Measurements from ENCODE around the gene LYG1. TPM values are rescaled to one million over a fixed set of nuclear protein-coding genes. Genes with fewer than 3 reads are reported as not detected.

LYG1 gene
- total and polyA plus RNA-seq, 12 donors = 0.29 to 4.6 (median 0.59) TPM; not detected in 6

- ATAC-seq = no peak
Observed at GRCh38 chr2:99342536-99342935, 41.5 kb upstream of the LYG1 start.

GRCh38 chr2:99340669-99341236, 39.8 kb upstream of the LYG1 start:
- Histone ChIP-seq H3K4me1 (peaks cover 0 to 36% (median 20%) of the 10 kb centered on the region in 9 donors), H3K4me3 (no peak overlapping the region), H3K36me3 (no peaks in the 10 kb centered on the region), H3K27ac (no peak overlapping the region), H3K9me3 (no peaks in the 10 kb centered on the region), H3K27me3 (no peaks in the 10 kb centered on the region)
- no peak for ATAC-seq
- no peak for TF ChIP-seq CTCF (IDR thresholded peaks at IDR 0.05)
- no peak for DNase-seq
- intact Hi-C loops (cut with DNase I) = loop anchor here in 1 of 10 donors (10.0 kb wide), 1 partner anchor 144 kb away; no protein-coding TSS in a partner anchor
- 85 to 92% methylated on average over 8 of the region's 8 CpGs for WGBS, 2 donors

More at GRCh38 chr2:99342536-99342935, 41.5 kb upstream of the LYG1 start:
- Histone ChIP-seq H3K27ac (no peak overlapping the region), H3K9me3 (no peaks in the 10 kb centered on the region), H3K27me3 (no peaks in the 10 kb centered on the region), H3K4me3 (no peak overlapping the region), H3K36me3 (no peaks in the 10 kb centered on the region), H3K4me1 (peaks cover 0 to 36% (median 20%) of the 10 kb centered on the region in 9 donors)
- intact Hi-C loops (cut with DNase I) = loop anchor here in 1 of 10 donors (10.0 kb wide), 1 partner anchor 142 kb away; no protein-coding TSS in a partner anchor
- no peak for DNase-seq
- 98 to 100% methylated on average over 2 of the region's 2 CpGs for WGBS, 2 donors
- TF ChIP-seq CTCF (IDR thresholded peaks at IDR 0.05) = no peak

GRCh38 chr2:99338029-99338585, 37.1 kb upstream of the LYG1 start:
- H3K27ac ChIP-seq = peak overlapping the region in 9 of 10 donors; percentile 75 to 98 (median 89)
- H3K4me1 ChIP-seq = peaks cover 3 to 57% (median 42%) of the 10 kb centered on the region in 9 donors
- no peak for TF ChIP-seq CTCF (IDR thresholded peaks at IDR 0.05)
- ATAC-seq (no peak), DNase-seq (no peak)
- peak overlapping the region; percentile 55 to 100 (median 90) for H3K4me3 ChIP-seq
- H3K9me3 ChIP-seq = no peaks in the 10 kb centered on the region
- no peaks in the 10 kb centered on the region for H3K27me3 ChIP-seq
- 4% methylated on average over 17 of the region's 17 CpGs for WGBS, 2 donors
- intact Hi-C loops (cut with DNase I) = loop anchor here in 6 of 10 donors (5.0 to 10.0 kb wide), 6 partner anchors 84 to 161 kb away; partner anchors contain the start of genes MITD1 (in 3 of the 6), MRPL30 (in 3 of the 6) and REV1 (in 1 of the 6)
- peaks cover 0 to 4% (median 0%) of the 10 kb centered on the region in 9 donors for H3K36me3 ChIP-seq

GRCh38 chr2:99337113-99338028, 36.4 kb upstream of the LYG1 start, which contains the start of gene EIF5B:
Gene EIF5B, plus strand, starts transcription at chr2:99337389. Its CDS starts 166 bp downstream, at chr2:99337555.
- H3K4me3 ChIP-seq = peak within 1 kb of the TSS; percentile 66 to 100 (median 90)
- peak; percentile 95 to 97 for DNase-seq
- H3K4me1 ChIP-seq = peaks cover 3 to 57% (median 42%) of the 10 kb centered on the region in 9 donors
- H3K9me3 ChIP-seq = no peaks in the 10 kb centered on the region
- no peaks in the 10 kb centered on the region for H3K27me3 ChIP-seq
- H3K27ac ChIP-seq = peak within 1 kb of the TSS; percentile 55 to 98 (median 89)
- WGBS, 2 donors = 0% methylated on average over 84 to 87 of the region's 87 CpGs
- peak; percentile 40 to 89 (median 70) for TF ChIP-seq CTCF (IDR thresholded peaks at IDR 0.05)
- H3K36me3 ChIP-seq = peaks cover 0 to 11% (median 5%) of the 10 kb centered on the region in 9 donors
- ATAC-seq = peak; percentile 91 to 96 (median 94)
- intact Hi-C loops (cut with DNase I) = loop anchor here in 9 of 10 donors (1.0 to 10.0 kb wide), 10 partner anchors 51 to 160 kb away; partner anchors contain the start of genes MITD1 (in 7 of the 9), MRPL30 (in 7 of the 9) and REV1 (in 6 of the 9)
